ENCODE data around the gene POF1B.

- TF ChIP-seq CTCF (IDR thresholded peaks at IDR 0.05) (no peak), POLR2A (IDR thresholded peaks at IDR 0.05) (no peak)
These were observed 20.4 kb downstream of the POF1B start for GRCh38 chrX:85359051-85359450.
